H9 (cell line): Measurements from ENCODE around the gene LRRC26. TPM values are rescaled to one million over a fixed set of nuclear protein-coding genes. Genes with fewer than 3 reads are reported as not detected.

ENCODE experiments used
- DNase-seq: peaks from one replicate; pipeline ENCODE4 v3.0.0-alpha.2; 2017
- H2AFZ ChIP-seq: one replicate; pipeline ENCODE4 v1.6.1; 2013; ENCODE audit warnings: mild to moderate bottlenecking, low read length, control low read depth, moderate library complexity
- H2AK5ac ChIP-seq: 2 replicates; pipeline ENCODE4 v1.6.1; 2013; ENCODE audit warnings: low read length, control low read depth, mixed read lengths; ENCODE audit not compliant: insufficient read length
- H2BK120ac ChIP-seq: one replicate; pipeline ENCODE4 v1.6.1; 2013; ENCODE audit warnings: low read depth, mild to moderate bottlenecking, low read length, control low read depth, inconsistent platforms; ENCODE audit not compliant: poor library complexity, severe bottlenecking
- H2BK12ac ChIP-seq: 2 replicates; pipeline ENCODE4 v1.6.1; 2013; ENCODE audit warnings: low read length, control low read depth, mixed read lengths, low read depth; ENCODE audit not compliant: insufficient read length
- H2BK15ac ChIP-seq: 2 replicates; pipeline ENCODE4 v1.6.1; 2013; ENCODE audit warnings: low read depth, low read length, control low read depth
- H2BK20ac ChIP-seq: one replicate; pipeline ENCODE4 v1.6.1; 2013; ENCODE audit warnings: low read depth, mild to moderate bottlenecking, low read length, control low read depth, inconsistent platforms; ENCODE audit not compliant: poor library complexity, severe bottlenecking
- H2BK5ac ChIP-seq: 2 replicates; pipeline ENCODE4 v1.6.1; 2013; ENCODE audit warnings: low read length, control low read depth, mixed read lengths; ENCODE audit not compliant: insufficient read length
- H3K14ac ChIP-seq: 2 replicates; pipeline ENCODE4 v1.6.1; 2013; ENCODE audit warnings: low read length, control low read depth; ENCODE audit not compliant: insufficient read depth
- H3K18ac ChIP-seq: 2 replicates; pipeline ENCODE4 v1.6.1; 2013; ENCODE audit warnings: low read depth, mild to moderate bottlenecking, mixed read lengths, low read length, control low read depth; ENCODE audit not compliant: insufficient read length
- H3K23ac ChIP-seq: 2 replicates; pipeline ENCODE4 v1.6.1; 2013; ENCODE audit warnings: low read length, control low read depth, mixed read lengths, low read depth; ENCODE audit not compliant: insufficient read length
- H3K23me2 ChIP-seq: 2 replicates; pipeline ENCODE4 v1.6.1; 2013; ENCODE audit warnings: low read depth, mild to moderate bottlenecking, mixed read lengths, low read length, control low read depth; ENCODE audit not compliant: insufficient read length, poor library complexity, severe bottlenecking
- H3K27ac ChIP-seq: 2 replicates; pipeline ENCODE4 v1.5.1; 2013; ENCODE audit warnings: low read length, control low read depth, mixed read lengths, low read depth; ENCODE audit not compliant: insufficient read length
- H3K27me3 ChIP-seq: 2 replicates; pipeline ENCODE4 v1.6.1; 2013; ENCODE audit warnings: low read length, control low read depth, inconsistent platforms; ENCODE audit not compliant: insufficient read depth
- H3K4ac ChIP-seq: 2 replicates; pipeline ENCODE4 v1.6.1; 2013; ENCODE audit warnings: low read depth, mild to moderate bottlenecking, control low read depth, inconsistent platforms, low read length, moderate library complexity
- H3K4me1 ChIP-seq: 2 replicates; pipeline ENCODE4 v1.6.1; 2013; ENCODE audit warnings: low read length, control low read depth, inconsistent platforms; ENCODE audit not compliant: insufficient read depth
- H3K4me2 ChIP-seq: 2 replicates; pipeline ENCODE4 v1.6.1; 2013; ENCODE audit warnings: low read length, control low read depth, mixed read lengths; ENCODE audit not compliant: insufficient read length, insufficient read depth
- H3K56ac ChIP-seq: 2 replicates; pipeline ENCODE4 v1.6.1; 2013; ENCODE audit warnings: low read depth, mild to moderate bottlenecking, mixed read lengths, low read length, control low read depth; ENCODE audit not compliant: insufficient read length
- H3K79me1 ChIP-seq: 2 replicates; pipeline ENCODE4 v1.6.1; 2013; ENCODE audit warnings: low read depth, mild to moderate bottlenecking, moderate library complexity, low read length, control low read depth, inconsistent platforms; ENCODE audit not compliant: insufficient read depth, poor library complexity, severe bottlenecking
- H3K79me2 ChIP-seq: 2 replicates; pipeline ENCODE4 v1.6.1; 2013; ENCODE audit warnings: low read length, control low read depth, inconsistent platforms; ENCODE audit not compliant: insufficient read depth
- H3K9ac ChIP-seq: 2 replicates; pipeline ENCODE4 v1.6.1; 2013; ENCODE audit warnings: low read length, control low read depth, mixed read lengths; ENCODE audit not compliant: insufficient read length; ENCODE audit errors: extremely low read depth
- H3K9me3 ChIP-seq: one replicate; pipeline ENCODE4 v1.6.1; 2013; ENCODE audit warnings: low read depth, low read length, inconsistent platforms; ENCODE audit not compliant: control insufficient read depth
- H3T11ph ChIP-seq: one replicate; pipeline ENCODE4 v1.6.1; 2013; ENCODE audit warnings: mild to moderate bottlenecking, low read length, control low read depth, inconsistent platforms
- H4K20me1 ChIP-seq: one replicate; pipeline ENCODE4 v1.6.1; 2013; ENCODE audit not compliant: control insufficient read depth, insufficient read length, insufficient read depth
- H4K5ac ChIP-seq: 2 replicates; pipeline ENCODE4 v1.6.1; 2013; ENCODE audit warnings: low read depth, mild to moderate bottlenecking, mixed read lengths, low read length, control low read depth; ENCODE audit not compliant: insufficient read length
- H4K8ac ChIP-seq: replicated peaks from 2 replicates; pipeline ENCODE4 v1.6.1; 2013; ENCODE audit warnings: low read length, control low read depth, mixed read lengths, low read depth; ENCODE audit not compliant: insufficient read length
- H4K91ac ChIP-seq: 2 replicates; pipeline ENCODE4 v1.6.1; 2013; ENCODE audit warnings: low read depth, mild to moderate bottlenecking, moderate library complexity, mixed read lengths, low read length, control low read depth; ENCODE audit not compliant: insufficient read length
- H3K27ac Mint-ChIP-seq, 3 experiments: 2 replicates in 2 of 3; 3 replicates in 1 of 3; pipeline ENCODE4 v1.8.0; 2020 to 2021; ENCODE audit warnings: mixed read lengths in 3 of 3, mild to moderate bottlenecking in 1 of 3, moderate library complexity in 1 of 3
- H3K27me3 Mint-ChIP-seq: 2 replicates; pipeline ENCODE4 v1.8.0; 2021; ENCODE audit warnings: low read depth, mild to moderate bottlenecking, moderate library complexity, mixed read lengths
- H3K36me3 Mint-ChIP-seq, 3 experiments: 2 replicates in 2 of 3; 3 replicates in 1 of 3; pipeline ENCODE4 v1.8.0; 2020 to 2021; ENCODE audit warnings: low read depth in 3 of 3, mixed read lengths in 3 of 3; ENCODE audit not compliant: insufficient read depth in 1 of 3
- H3K4me1 Mint-ChIP-seq, 2 experiments: 2 replicates each; pipeline ENCODE4 v1.8.0; 2020; ENCODE audit warnings: mixed read lengths in 2 of 2
- H3K4me3 Mint-ChIP-seq, 2 experiments: 2 replicates in 1 of 2; 3 replicates in 1 of 2; pipeline ENCODE4 v1.8.0; 2020 to 2021; ENCODE audit warnings: mild to moderate bottlenecking in 2 of 2, mixed read lengths in 2 of 2, moderate library complexity in 1 of 2
- H3K9me3 Mint-ChIP-seq, 2 experiments: 2 replicates in 1 of 2; 3 replicates in 1 of 2; pipeline ENCODE4 v1.8.0; 2020; ENCODE audit warnings: mild to moderate bottlenecking in 2 of 2, mixed read lengths in 2 of 2, moderate library complexity in 1 of 2
- WGBS: extraction: QIAGEN DNeasy Blood & Tissue Kit; methylation state at CpG from one replicate; pipeline ENCODE4 v1.1.7; 2013; ENCODE audit warnings: missing lambda C conversion rate, low lambda C conversion rate, mixed read lengths; ENCODE audit not compliant: insufficient read length; ENCODE audit errors: extremely low coverage; 5-methylcytosine and 5-hydroxymethylcytosine counted together
- total RNA-seq: library from RNA; stranded (reverse); gene quantifications from 2 replicates; pipeline ENCODE4 v1.2.1, GENCODE V29; 2021
- TF ChIP-seq, protein P1 (sequence below): fragments of 200-600 bp; sonication (generic); conservative IDR thresholded peaks from 3 replicates; pipeline ENCODE4 v1.8.0; 2021; ENCODE audit warnings: antibody characterized with exemption, mild to moderate bottlenecking

The LRRC26 gene
- total RNA-seq, 1 experiment from 2014 or later: 0.96 TPM

DNA sequence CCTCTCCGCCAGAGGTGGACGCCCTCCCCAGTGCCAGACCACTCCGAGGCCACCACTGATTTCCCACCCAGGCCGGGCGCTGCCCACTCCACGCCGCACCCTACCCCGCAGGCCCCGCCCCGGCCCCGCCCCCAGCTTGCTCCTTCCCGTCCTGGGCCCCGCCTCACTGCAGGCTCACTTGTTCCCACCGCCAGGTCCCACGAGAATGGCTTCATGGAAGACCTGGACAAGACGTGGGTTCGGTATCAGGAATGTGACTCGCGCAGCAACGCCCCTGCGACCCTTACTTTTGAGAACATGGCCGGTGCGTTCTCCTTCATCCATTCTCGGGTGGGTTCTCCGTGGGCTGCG, 6.5 kb downstream of the LRRC26 start:
- TF ChIP-seq, protein P1, sequence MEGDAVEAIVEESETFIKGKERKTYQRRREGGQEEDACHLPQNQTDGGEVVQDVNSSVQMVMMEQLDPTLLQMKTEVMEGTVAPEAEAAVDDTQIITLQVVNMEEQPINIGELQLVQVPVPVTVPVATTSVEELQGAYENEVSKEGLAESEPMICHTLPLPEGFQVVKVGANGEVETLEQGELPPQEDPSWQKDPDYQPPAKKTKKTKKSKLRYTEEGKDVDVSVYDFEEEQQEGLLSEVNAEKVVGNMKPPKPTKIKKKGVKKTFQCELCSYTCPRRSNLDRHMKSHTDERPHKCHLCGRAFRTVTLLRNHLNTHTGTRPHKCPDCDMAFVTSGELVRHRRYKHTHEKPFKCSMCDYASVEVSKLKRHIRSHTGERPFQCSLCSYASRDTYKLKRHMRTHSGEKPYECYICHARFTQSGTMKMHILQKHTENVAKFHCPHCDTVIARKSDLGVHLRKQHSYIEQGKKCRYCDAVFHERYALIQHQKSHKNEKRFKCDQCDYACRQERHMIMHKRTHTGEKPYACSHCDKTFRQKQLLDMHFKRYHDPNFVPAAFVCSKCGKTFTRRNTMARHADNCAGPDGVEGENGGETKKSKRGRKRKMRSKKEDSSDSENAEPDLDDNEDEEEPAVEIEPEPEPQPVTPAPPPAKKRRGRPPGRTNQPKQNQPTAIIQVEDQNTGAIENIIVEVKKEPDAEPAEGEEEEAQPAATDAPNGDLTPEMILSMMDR: no peak
- DNase-seq: peak; percentile 67
- H3K9me3 Mint-ChIP-seq: no peaks in the 10 kb centered on the region; a peak in 1 of 5 replicates
- Histone ChIP-seq H4K5ac (no peak overlapping the region), H3K79me2 (no peaks in the 10 kb centered on the region), H3K4me2 (peak overlapping the region; percentile 70), H4K8ac (no peak overlapping the region), H2BK20ac (no peak overlapping the region), H3K9me3 (no peaks in the 10 kb centered on the region), H3K23ac (no peak overlapping the region), H3K27ac (no peak overlapping the region), H4K91ac (no peak overlapping the region), H3K56ac (no peak overlapping the region), H3T11ph (no peak overlapping the region), H3K23me2 (peaks cover 16% of the 10 kb centered on the region), H3K4me1 (no peaks in the 10 kb centered on the region), H2BK5ac (no peak overlapping the region), H3K4ac (no peak overlapping the region), H2AFZ (no peak overlapping the region), H3K79me1 (no peaks in the 10 kb centered on the region), H2BK15ac (no peak overlapping the region), H2BK12ac (no peak overlapping the region), H3K18ac (no peak overlapping the region), H3K9ac (no peak overlapping the region), H3K14ac (no peak overlapping the region), H4K20me1 (peaks cover 2% of the 10 kb centered on the region), H2BK120ac (no peak overlapping the region), H2AK5ac (no peak overlapping the region), H3K27me3 (peaks cover 47% of the 10 kb centered on the region; the same call in 1 of the 2 replicates)
- H3K4me1 Mint-ChIP-seq: peaks cover 0 to 5% of the 10 kb centered on the region in 2 experiments; a peak in 1 of 4 replicates
- no CpG with 5 or more reads among the region's 26 CpGs for WGBS
- H3K27me3 Mint-ChIP-seq: peaks cover 96% of the 10 kb centered on the region
- peak overlapping the region; percentile 50 to 82 for H3K4me3 Mint-ChIP-seq
- H3K36me3 Mint-ChIP-seq: no peaks in the 10 kb centered on the region
- H3K27ac Mint-ChIP-seq: peak overlapping the region in 1 of 3 experiments; percentile 67; a peak in 1 of 7 replicates
